ENCODE data around the gene ACRBP. TPM values are rescaled to one million over a fixed set of nuclear protein-coding genes. Genes with fewer than 3 reads are reported as not detected.

The ACRBP gene
- total RNA-seq, 1 experiment from 2014 or later = 1.3 TPM

GRCh38 chr12:6640497-6640896 lies 6.7 kb downstream of the ACRBP start:
- Histone ChIP-seq H3K14ac (ENCODE audit: insufficient read depth, low read length) (no peak overlapping the region), H2AK5ac (ENCODE audit: insufficient read length, low read length) (no peak overlapping the region), H3K9me3 (ENCODE audit: control insufficient read depth, low read depth, low read length) (no peaks in the 10 kb centered on the region), H4K5ac (ENCODE audit: insufficient read length, low read depth, low read length) (no peak overlapping the region), H2BK12ac (ENCODE audit: insufficient read length, low read depth, low read length) (no peak overlapping the region), H4K20me1 (ENCODE audit: control insufficient read depth, insufficient read depth, insufficient read length) (no peaks in the 10 kb centered on the region), H3K79me2 (ENCODE audit: insufficient read depth, low read length) (no peaks in the 10 kb centered on the region), H2BK120ac (ENCODE audit: low read depth, low read length, poor library complexity, severe bottlenecking) (no peak overlapping the region), H3T11ph (ENCODE audit: low read length) (no peak overlapping the region), H3K23ac (ENCODE audit: insufficient read length, low read depth, low read length) (no peak overlapping the region), H3K56ac (ENCODE audit: insufficient read length, low read depth, low read length) (no peak overlapping the region), H4K91ac (ENCODE audit: insufficient read length, low read depth, low read length) (no peak overlapping the region), H2AFZ (ENCODE audit: low read length) (no peak overlapping the region), H3K27ac (ENCODE audit: insufficient read length, low read depth, low read length) (no peak overlapping the region), H3K9ac (ENCODE audit: extremely low read depth, insufficient read length, low read length) (no peak overlapping the region), H2BK20ac (ENCODE audit: low read depth, low read length, poor library complexity, severe bottlenecking) (no peak overlapping the region), H3K4me2 (ENCODE audit: insufficient read depth, insufficient read length, low read length) (no peak overlapping the region), H3K27me3 (ENCODE audit: insufficient read depth, low read length) (no peaks in the 10 kb centered on the region), H2BK5ac (ENCODE audit: insufficient read length, low read length) (no peak overlapping the region), H3K18ac (ENCODE audit: insufficient read length, low read depth, low read length) (no peak overlapping the region), H2BK15ac (ENCODE audit: low read depth, low read length) (no peak overlapping the region), H3K4ac (ENCODE audit: low read depth, low read length) (no peak overlapping the region), H4K8ac (replicated peaks; ENCODE audit: insufficient read length, low read depth, low read length) (no peak overlapping the region), H3K79me1 (ENCODE audit: insufficient read depth, low read depth, low read length, poor library complexity, severe bottlenecking) (no peaks in the 10 kb centered on the region), H3K4me1 (ENCODE audit: insufficient read depth, low read length) (no peaks in the 10 kb centered on the region; the same call in 1 of the 2 replicates), H3K23me2 (ENCODE audit: insufficient read length, low read depth, low read length, poor library complexity, severe bottlenecking) (no peaks in the 10 kb centered on the region)
- Mint-ChIP-seq H3K4me3 (no peak overlapping the region), H3K4me1 (peaks cover 16 to 23% of the 10 kb centered on the region in 2 experiments), H3K27ac (no peak overlapping the region), H3K27me3 (ENCODE audit: low read depth) (peaks cover 41% of the 10 kb centered on the region), H3K36me3 (ENCODE audit: insufficient read depth in 1 of 3, low read depth in 3 of 3) (no peaks in the 10 kb centered on the region), H3K9me3 (no peaks in the 10 kb centered on the region)
- WGBS (ENCODE audit: extremely low coverage, insufficient read length, low lambda C conversion rate) = no CpG with 5 or more reads among the region's 4 CpGs
- DNase-seq = no peak
- no peak for TF ChIP-seq CTCF (conservative IDR thresholded peaks at IDR 0.05)
